ENCODE data around the gene CRIM1. TPM values are rescaled to one million over a fixed set of nuclear protein-coding genes. Genes with fewer than 3 reads are reported as not detected.

Gene CRIM1
- total RNA-seq, 1 donor from 2014 or later = 246 TPM

- peak overlapping the region; percentile 81 for H3K4me3 Mint-ChIP-seq (ENCODE audit: unreplicated experiment)
- TF ChIP-seq, protein P1, sequence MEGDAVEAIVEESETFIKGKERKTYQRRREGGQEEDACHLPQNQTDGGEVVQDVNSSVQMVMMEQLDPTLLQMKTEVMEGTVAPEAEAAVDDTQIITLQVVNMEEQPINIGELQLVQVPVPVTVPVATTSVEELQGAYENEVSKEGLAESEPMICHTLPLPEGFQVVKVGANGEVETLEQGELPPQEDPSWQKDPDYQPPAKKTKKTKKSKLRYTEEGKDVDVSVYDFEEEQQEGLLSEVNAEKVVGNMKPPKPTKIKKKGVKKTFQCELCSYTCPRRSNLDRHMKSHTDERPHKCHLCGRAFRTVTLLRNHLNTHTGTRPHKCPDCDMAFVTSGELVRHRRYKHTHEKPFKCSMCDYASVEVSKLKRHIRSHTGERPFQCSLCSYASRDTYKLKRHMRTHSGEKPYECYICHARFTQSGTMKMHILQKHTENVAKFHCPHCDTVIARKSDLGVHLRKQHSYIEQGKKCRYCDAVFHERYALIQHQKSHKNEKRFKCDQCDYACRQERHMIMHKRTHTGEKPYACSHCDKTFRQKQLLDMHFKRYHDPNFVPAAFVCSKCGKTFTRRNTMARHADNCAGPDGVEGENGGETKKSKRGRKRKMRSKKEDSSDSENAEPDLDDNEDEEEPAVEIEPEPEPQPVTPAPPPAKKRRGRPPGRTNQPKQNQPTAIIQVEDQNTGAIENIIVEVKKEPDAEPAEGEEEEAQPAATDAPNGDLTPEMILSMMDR (IDR thresholded peaks at IDR 0.05; ENCODE audit: unreplicated experiment) = no peak
- H3K27ac Mint-ChIP-seq (ENCODE audit: unreplicated experiment) = no peak overlapping the region
- H3K36me3 Mint-ChIP-seq (ENCODE audit: low read depth, unreplicated experiment) = peaks cover 90% of the 10 kb centered on the region
- no peaks in the 10 kb centered on the region for H3K27me3 Mint-ChIP-seq (ENCODE audit: unreplicated experiment)
- DNase-seq (ENCODE audit: low spot score) = no peak
- no peaks in the 10 kb centered on the region for H3K9me3 Mint-ChIP-seq (ENCODE audit: unreplicated experiment)
- peaks cover 19% of the 10 kb centered on the region for H3K4me1 Mint-ChIP-seq (ENCODE audit: unreplicated experiment)
These were observed 117.7 kb downstream of the CRIM1 start for GRCh38 chr2:36473230-36473629.

DNA sequence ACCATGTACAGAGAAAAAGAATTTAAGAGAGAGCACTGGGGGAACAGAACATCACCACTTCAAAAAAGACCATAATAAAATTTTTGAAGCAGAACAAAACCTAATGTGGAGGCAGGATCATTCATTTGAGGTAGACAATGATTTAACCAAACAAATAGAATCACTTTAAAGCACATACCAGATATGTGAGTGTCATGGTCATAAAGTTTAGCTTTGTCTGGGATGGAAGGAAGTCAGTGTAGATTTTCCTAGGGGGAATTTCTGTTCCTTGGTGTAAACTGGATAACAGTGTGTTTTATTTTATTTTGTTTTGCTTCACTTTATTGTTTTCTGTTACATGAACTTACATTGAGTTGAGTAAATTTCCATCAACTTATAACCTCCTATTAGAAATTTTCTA is 120.8 kb downstream of the CRIM1 start:
- Mint-ChIP-seq H3K4me1 (ENCODE audit: unreplicated experiment) (peaks cover 3% of the 10 kb centered on the region), H3K9me3 (ENCODE audit: unreplicated experiment) (no peaks in the 10 kb centered on the region), H3K27ac (ENCODE audit: unreplicated experiment) (no peak overlapping the region), H3K4me3 (ENCODE audit: unreplicated experiment) (peak overlapping the region; percentile 52), H3K36me3 (ENCODE audit: low read depth, unreplicated experiment) (peaks cover 93% of the 10 kb centered on the region), H3K27me3 (ENCODE audit: unreplicated experiment) (peaks cover 2% of the 10 kb centered on the region)
- TF ChIP-seq, protein P1 (IDR thresholded peaks at IDR 0.05; ENCODE audit: unreplicated experiment) = no peak
- DNase-seq (ENCODE audit: low spot score) = no peak

DNA sequence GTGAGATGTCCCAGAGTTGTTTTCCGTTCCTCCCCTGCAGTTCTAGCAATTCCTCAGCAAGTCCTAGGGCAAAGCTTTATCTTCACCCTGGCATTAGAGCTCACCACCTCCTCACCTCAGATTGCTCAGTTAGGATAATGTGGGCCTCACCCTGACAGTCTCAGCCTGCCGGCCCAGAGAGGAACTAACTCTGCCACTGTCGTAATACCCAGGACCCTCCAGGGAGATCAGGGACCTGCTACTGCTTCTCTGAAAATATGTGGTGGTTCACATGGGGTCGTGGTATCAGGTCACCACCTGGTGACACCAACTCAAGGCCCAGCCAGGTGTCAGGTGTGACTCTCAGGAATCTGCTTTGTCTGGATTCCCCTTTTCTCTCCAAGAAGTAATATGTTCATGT is 121.7 kb downstream of the CRIM1 start:
- Mint-ChIP-seq H3K4me3 (ENCODE audit: unreplicated experiment) (peak overlapping the region; percentile 27), H3K36me3 (ENCODE audit: low read depth, unreplicated experiment) (peaks cover 91% of the 10 kb centered on the region), H3K9me3 (ENCODE audit: unreplicated experiment) (no peaks in the 10 kb centered on the region), H3K27ac (ENCODE audit: unreplicated experiment) (peak overlapping the region; percentile 50), H3K4me1 (ENCODE audit: unreplicated experiment) (peaks cover 3% of the 10 kb centered on the region), H3K27me3 (ENCODE audit: unreplicated experiment) (peaks cover 2% of the 10 kb centered on the region)
- TF ChIP-seq, protein P1 (IDR thresholded peaks at IDR 0.05; ENCODE audit: unreplicated experiment) = no peak
- no peak for DNase-seq (ENCODE audit: low spot score)

- Mint-ChIP-seq H3K27ac (ENCODE audit: unreplicated experiment) (peak overlapping the region; percentile 50), H3K4me3 (ENCODE audit: unreplicated experiment) (peak overlapping the region; percentile 27), H3K4me1 (ENCODE audit: unreplicated experiment) (peaks cover 3% of the 10 kb centered on the region), H3K36me3 (ENCODE audit: low read depth, unreplicated experiment) (peaks cover 88% of the 10 kb centered on the region), H3K9me3 (ENCODE audit: unreplicated experiment) (no peaks in the 10 kb centered on the region), H3K27me3 (ENCODE audit: unreplicated experiment) (peaks cover 2% of the 10 kb centered on the region)
- TF ChIP-seq, protein P1 (IDR thresholded peaks at IDR 0.05; ENCODE audit: unreplicated experiment) = no peak
- no peak for DNase-seq (ENCODE audit: low spot score)
These were observed 122.2 kb downstream of the CRIM1 start for GRCh38 chr2:36477746-36478145.

DNA sequence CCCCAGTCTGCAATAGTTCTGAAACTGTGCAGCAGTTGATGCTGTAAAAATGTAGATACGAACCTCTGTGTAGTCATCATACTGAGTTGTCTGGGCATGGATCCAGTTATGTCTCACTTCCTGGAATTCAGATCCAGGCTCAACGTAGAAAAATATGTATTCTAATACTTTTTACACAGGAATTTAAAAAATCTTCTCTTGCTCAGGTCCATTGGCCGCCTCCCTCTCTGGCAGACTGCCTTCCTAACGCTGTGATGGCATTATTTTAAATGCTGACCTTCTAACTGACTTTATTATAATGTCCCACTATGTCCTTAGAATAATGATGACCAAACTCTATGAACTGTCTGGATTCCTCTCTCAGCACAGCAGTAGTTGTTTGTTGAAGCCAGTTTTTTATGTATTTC is 122.8 kb downstream of the CRIM1 start:
- Mint-ChIP-seq H3K4me1 (ENCODE audit: unreplicated experiment) (peaks cover 8% of the 10 kb centered on the region), H3K4me3 (ENCODE audit: unreplicated experiment) (peak overlapping the region; percentile 28), H3K27me3 (ENCODE audit: unreplicated experiment) (peaks cover 2% of the 10 kb centered on the region), H3K27ac (ENCODE audit: unreplicated experiment) (no peak overlapping the region), H3K36me3 (ENCODE audit: low read depth, unreplicated experiment) (peaks cover 88% of the 10 kb centered on the region), H3K9me3 (ENCODE audit: unreplicated experiment) (no peaks in the 10 kb centered on the region)
- TF ChIP-seq, protein P1 (IDR thresholded peaks at IDR 0.05; ENCODE audit: unreplicated experiment) = no peak
- DNase-seq (ENCODE audit: low spot score) = no peak
